Ovary (tissue), 9 donors: ENCODE data around the gene COL5A2. TPM values are rescaled to one million over a fixed set of nuclear protein-coding genes. Genes with fewer than 3 reads are reported as not detected.

Experiments used
- DNase-seq, 5 donors: peaks; one replicate each; pipeline ENCODE4 v3.0.0-alpha.2; 2019 to 2020
- H3K27ac ChIP-seq, 2 donors: fragments of 200-600 bp; one replicate each; pipeline versions ENCODE4 v1.5.1 to v1.8.0; 2019 to 2022
- H3K27me3 ChIP-seq: fragments of 200-600 bp; one replicate; pipeline ENCODE4 v1.8.0; 2022
- H3K36me3 ChIP-seq: fragments of 200-600 bp; sonication (generic); one replicate; pipeline ENCODE4 v1.5.1; 2019
- H3K4me1 ChIP-seq: one replicate; pipeline ENCODE4 v1.8.1; 2013; ENCODE audit warnings: mild to moderate bottlenecking, moderate library complexity; ENCODE audit not compliant: insufficient read depth
- H3K4me3 ChIP-seq: fragments of 200-600 bp; sonication (generic); one replicate; pipeline ENCODE4 v1.5.1; 2017
- H3K9me3 ChIP-seq, 2 donors: fragments of 200-600 bp in 1 of 2; sonication (generic) in 1 of 2; one replicate each; pipeline versions ENCODE4 v1.5.1 to v1.8.1; 2013 to 2019; ENCODE audit warnings: mild to moderate bottlenecking in 1 of 2, moderate library complexity in 1 of 2
- EP300 ChIP-seq: sonication (generic); formaldehyde crosslinking; IDR thresholded peaks from one replicate; pipeline ENCODE4 v1.6.1; 2017; ENCODE audit warnings: antibody characterized with exemption
- POLR2A ChIP-seq: fragments of 450-650 bp; IDR thresholded peaks from one replicate; pipeline ENCODE4 v1.6.1; 2017; ENCODE audit warnings: antibody characterized with exemption, mild to moderate bottlenecking, moderate library complexity
- WGBS, 3 donors: extraction: QIAGEN DNeasy Blood & Tissue Kit in 1 of 3; methylation state at CpG; one replicate each; pipeline versions ENCODE4 v1.1.5 to v1.1.7; 2013 to 2017; 5-methylcytosine and 5-hydroxymethylcytosine counted together
- intact Hi-C, 4 donors: fragments of 100-400 bp; cut with DNase I; formaldehyde crosslinking; loops; one replicate each; pipeline versions ENCODE4 v1.11.0 to v1.15.1; 2022 to 2023
- polyA plus RNA-seq, 2 donors: library from polyadenylated mRNA; stranded (reverse); fragments of 200-250 nt in 1 of 2; fragments of 350-450 nt in 1 of 2; fragmentation: Illumina TruSeq in 1 of 2; extraction: RNeasy Lipid Tissue Mini Kit (QIAGEN cat#74804) in 1 of 2; gene quantifications; one replicate each; pipeline ENCODE4 v1.2.3, GENCODE V29; 2013 to 2014
- total RNA-seq, 7 donors: library from RNA; depleted of rRNA in 2 of 7; stranded (reverse); fragments of >200 nt in 2 of 7; fragmentation: NEBNext Ultra II Directional in 3 of 7; extraction: Animal tissue kit (Norgen Biotek cat#: 25700) in 3 of 7; gene quantifications; one replicate each; pipeline versions ENCODE4 v1.1.0 to v1.2.4, GENCODE V29; 2016 to 2023
- TF ChIP-seq, protein P1 (sequence below), 3 donors: fragments of 450-650 bp in 2 of 3; fragments of 200-600 bp in 1 of 3; IDR thresholded peaks; one replicate each; pipeline versions ENCODE4 v1.5.1 to v1.8.0; 2016 to 2022; ENCODE audit warnings: antibody characterized with exemption in 3 of 3, mild to moderate bottlenecking in 1 of 3
- donor health status: DM: no; HTN: no; CAD: no; lungs with moderate emphysema.
- donor health status: DM: no; HTN: no; CAD: no.
- donor health status: Bipolar disorder and iron deficiency.
- donor health status: DM: yes; HTN: yes; CAD: no.
- donor health status: DM: no; HTN: no; CAD: no.
- donor health status: DM: yes; HTN: yes; CAD: no.

Gene COL5A2
- total and polyA plus RNA-seq, 9 donors, result 25.2 to 46.8 (median 31.7) TPM

DNA sequence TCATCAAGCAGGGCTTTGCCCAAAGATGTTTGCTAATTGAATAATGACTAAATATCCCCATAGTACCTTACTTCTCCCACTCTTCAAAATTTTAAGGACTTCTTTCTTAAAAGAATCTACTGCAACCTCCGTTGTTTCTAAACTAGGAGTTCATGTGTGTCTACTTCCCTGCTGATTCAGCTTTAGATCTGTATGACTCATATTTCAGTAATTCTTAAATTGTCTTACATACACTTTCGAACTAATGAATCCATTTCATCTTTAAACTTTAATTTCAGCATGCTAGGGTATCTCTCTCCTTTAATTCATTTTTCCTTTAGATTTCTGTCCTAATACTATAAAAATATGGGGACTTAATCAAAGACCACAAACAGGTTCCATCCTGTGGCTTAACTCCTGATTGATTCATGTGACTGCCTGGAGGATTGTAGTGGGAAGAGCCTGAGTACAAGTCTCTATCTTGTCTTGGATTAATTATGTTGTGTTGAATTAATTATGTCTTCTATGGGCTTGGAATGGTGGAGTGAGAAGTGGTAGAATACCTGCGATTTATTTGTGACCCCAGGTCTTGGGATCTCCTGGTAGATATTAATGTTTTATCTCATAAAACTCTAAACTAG is 24.9 kb upstream of the COL5A2 start:
- no peaks in the 10 kb centered on the region for H3K27me3 ChIP-seq
- H3K9me3 ChIP-seq, result no peaks in the 10 kb centered on the region
- intact Hi-C loops, result no loop called here
- no peaks in the 10 kb centered on the region for H3K36me3 ChIP-seq
- H3K27ac ChIP-seq, result no peak overlapping the region
- DNase-seq, result no peak
- 45 to 59% (median 51%) methylated on average over 3 of the region's 3 CpGs for WGBS, 3 donors
- TF ChIP-seq, protein P1, sequence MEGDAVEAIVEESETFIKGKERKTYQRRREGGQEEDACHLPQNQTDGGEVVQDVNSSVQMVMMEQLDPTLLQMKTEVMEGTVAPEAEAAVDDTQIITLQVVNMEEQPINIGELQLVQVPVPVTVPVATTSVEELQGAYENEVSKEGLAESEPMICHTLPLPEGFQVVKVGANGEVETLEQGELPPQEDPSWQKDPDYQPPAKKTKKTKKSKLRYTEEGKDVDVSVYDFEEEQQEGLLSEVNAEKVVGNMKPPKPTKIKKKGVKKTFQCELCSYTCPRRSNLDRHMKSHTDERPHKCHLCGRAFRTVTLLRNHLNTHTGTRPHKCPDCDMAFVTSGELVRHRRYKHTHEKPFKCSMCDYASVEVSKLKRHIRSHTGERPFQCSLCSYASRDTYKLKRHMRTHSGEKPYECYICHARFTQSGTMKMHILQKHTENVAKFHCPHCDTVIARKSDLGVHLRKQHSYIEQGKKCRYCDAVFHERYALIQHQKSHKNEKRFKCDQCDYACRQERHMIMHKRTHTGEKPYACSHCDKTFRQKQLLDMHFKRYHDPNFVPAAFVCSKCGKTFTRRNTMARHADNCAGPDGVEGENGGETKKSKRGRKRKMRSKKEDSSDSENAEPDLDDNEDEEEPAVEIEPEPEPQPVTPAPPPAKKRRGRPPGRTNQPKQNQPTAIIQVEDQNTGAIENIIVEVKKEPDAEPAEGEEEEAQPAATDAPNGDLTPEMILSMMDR (IDR thresholded peaks at IDR 0.05), result no peak
- TF ChIP-seq EP300, result no peak
- TF ChIP-seq POLR2A, result no peak
- H3K4me1 ChIP-seq, result peaks cover 2% of the 10 kb centered on the region
- no peak overlapping the region for H3K4me3 ChIP-seq

DNA sequence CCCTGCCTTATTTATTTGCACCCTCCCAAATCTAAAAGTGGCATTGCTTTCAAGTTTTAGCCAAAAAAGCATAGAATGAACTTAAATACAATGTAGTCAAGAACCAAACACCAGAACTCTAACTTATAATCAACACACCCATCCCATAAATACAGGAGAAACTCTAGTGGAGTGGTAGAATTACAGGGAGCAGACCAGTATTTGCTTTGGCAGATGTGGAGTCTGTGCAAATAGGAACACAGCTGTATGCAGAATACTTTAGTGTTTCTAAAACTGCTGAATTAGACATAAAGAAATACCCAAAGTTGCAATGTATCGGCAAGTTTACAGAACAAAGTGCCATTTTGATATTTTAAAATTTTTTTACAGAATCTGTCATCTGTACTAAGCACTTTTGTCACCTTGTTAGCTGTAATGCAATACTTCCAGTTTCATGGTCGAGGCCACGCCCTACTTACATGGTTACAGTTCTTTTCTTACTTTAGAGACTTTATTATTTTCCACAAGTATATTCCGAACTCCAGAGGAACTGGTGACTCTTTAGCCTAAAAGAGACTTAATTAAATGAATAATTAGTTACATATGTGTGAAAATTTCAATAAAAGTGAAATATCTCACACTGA is 23.7 kb upstream of the COL5A2 start:
- TF ChIP-seq, protein P1 (IDR thresholded peaks at IDR 0.05), result no peak
- no peak for TF ChIP-seq POLR2A
- TF ChIP-seq EP300, result no peak
- 93 to 95% (median 95%) methylated on average over 4 of the region's 4 CpGs for WGBS, 3 donors
- H3K27ac ChIP-seq, result no peak overlapping the region
- H3K36me3 ChIP-seq, result no peaks in the 10 kb centered on the region
- no peaks in the 10 kb centered on the region for H3K27me3 ChIP-seq
- H3K4me3 ChIP-seq, result no peak overlapping the region
- H3K4me1 ChIP-seq, result no peaks in the 10 kb centered on the region
- H3K9me3 ChIP-seq, result no peaks in the 10 kb centered on the region
- DNase-seq, result no peak
- intact Hi-C loops, result no loop called here

DNA sequence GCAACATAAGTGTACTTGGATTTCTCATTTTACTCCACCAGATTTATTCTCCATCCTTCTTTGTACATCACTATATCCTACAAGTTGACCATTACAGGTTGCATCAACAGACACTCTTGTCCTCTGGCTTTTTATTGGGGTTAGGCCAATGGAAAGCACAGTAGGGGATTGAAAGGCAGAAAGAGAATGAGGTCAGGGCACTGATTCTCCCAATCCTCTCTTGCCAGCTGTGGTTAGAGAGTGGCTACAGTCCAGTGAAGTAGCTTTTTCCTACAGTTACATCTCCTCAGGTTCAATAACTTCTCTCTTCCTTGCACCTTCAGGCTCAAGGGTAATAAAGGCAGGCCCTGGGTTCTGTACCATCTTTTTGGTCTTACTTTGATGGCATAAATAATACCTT is 20.2 kb upstream of the COL5A2 start:
- DNase-seq, result no peak
- Histone ChIP-seq H3K27me3 (no peaks in the 10 kb centered on the region), H3K4me1 (no peaks in the 10 kb centered on the region), H3K27ac (no peak overlapping the region), H3K9me3 (no peaks in the 10 kb centered on the region), H3K4me3 (no peak overlapping the region), H3K36me3 (no peaks in the 10 kb centered on the region)
- TF ChIP-seq POLR2A, result no peak
- TF ChIP-seq EP300, result no peak
- TF ChIP-seq, protein P1 (IDR thresholded peaks at IDR 0.05), result no peak
- intact Hi-C loops, result no loop called here

DNA sequence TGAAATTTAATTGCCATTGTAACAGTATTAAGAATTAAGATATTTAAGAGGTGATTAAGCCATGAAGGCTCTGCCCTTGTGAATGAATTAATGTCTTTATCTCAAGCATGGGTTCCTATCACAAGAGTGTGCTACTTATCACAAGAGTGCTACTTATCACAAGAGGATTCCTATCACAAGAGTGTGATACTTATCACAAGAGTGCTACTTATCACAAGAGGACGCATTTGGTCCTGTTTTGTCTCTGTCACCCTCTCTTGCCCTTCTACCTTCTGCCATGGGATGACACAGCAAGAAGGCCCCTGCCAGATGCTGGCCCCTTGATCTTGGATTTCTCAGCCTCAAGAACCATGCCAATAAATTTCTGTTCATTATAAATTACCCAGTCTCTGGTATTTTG is 13.2 kb upstream of the COL5A2 start:
- no peak overlapping the region for H3K4me3 ChIP-seq
- TF ChIP-seq EP300 (no peak), POLR2A (no peak)
- TF ChIP-seq, protein P1 (IDR thresholded peaks at IDR 0.05), result no peak
- H3K36me3 ChIP-seq, result no peaks in the 10 kb centered on the region
- intact Hi-C loops, result no loop called here
- DNase-seq, result no peak
- no peaks in the 10 kb centered on the region for H3K4me1 ChIP-seq
- WGBS, 3 donors, result 81 to 100% (median 100%) methylated on average over 1 of the region's 1 CpG
- no peak overlapping the region for H3K27ac ChIP-seq
- H3K27me3 ChIP-seq, result no peaks in the 10 kb centered on the region
- H3K9me3 ChIP-seq, result no peaks in the 10 kb centered on the region
